ENCODE data around the gene CHST4.
"Not testable (repeated sequence)": the region's sequence is repeated elsewhere in the genome, so short reads cannot be mapped to it uniquely, and the experiment has no call there.

The CHST4 gene

DNA sequence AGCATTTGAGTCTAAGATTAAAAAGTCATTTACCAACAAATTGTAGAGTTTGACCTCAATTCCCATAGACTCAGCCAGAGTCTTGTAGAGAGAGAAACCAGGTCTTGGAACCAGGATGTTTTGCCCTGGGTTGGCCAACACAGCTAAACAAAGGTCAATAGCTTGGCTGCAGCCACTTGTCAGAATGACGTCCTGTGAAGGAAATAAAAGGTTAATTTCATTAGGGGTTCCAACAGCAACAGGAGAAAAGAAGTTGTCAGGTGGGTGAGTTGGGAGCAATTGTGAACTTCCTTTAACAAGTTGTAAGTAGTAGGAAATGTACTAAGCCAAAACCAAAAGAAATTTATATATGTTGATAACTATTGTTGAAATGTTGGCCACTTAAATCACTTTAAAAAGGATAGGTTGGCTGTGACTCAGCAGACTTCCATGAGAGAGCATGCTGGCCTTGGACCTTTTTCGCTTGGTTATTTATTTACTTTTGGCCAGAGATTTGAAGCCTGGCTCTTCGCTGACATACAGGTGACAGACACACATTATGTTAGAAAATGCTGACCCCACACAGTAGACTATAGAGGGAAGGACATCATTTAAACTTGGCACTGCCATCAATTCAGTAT lies 46.4 kb downstream of the CHST4 start:
- DNase-seq = no peak

DNA sequence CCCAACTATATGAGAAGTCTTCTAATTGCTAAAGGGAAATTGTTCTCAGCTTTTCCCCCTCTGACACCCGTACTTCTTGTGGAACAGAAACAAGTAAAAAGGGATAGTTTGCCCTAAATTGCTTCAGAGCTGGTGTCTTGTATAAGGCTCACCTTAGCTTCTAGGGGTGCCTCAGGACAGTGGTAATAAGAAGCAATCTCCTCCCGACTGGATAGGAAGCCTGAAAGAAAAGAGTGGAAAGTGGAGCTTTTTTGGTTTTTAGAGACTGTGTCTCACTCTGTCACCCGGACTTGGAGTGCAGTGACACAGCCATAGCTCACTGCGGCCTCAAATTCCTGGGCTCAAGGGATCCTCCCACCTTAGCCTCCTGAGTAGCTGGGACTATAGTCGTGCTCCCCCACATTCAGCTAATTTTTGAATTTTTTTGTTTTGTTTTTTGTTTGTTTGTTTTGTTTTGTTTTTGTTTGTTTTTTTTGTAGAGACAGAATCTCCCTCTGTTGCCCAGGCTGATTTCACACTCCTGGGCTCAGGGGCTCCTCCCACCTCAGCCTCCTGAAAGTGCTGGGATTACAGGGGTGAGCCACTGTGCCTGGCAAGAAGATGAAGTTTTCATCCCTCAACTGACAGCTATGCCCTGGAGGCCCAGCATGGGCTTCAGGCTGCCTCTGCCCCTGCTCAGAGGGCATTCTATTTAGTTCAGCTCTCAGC lies 47.3 kb downstream of the CHST4 start:
- DNase-seq = no peak

DNA sequence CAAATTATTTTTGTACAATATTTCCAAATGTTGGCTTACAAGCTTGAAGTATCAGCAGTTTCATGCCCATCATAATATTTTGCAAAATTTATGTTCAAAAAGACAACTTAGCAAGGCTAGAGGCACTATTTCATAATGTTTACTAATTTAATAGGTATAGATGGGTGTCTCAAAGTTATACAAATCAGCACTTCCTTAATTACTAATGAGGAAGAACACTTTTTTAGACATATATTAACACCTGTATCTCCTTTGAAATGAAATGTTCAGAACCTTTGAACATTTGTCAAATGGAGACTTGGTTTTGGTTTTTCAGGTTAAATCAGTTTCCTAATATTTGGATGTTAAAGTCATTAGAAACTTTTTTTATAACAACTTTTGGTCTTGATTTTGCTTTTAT lies 48.5 kb downstream of the CHST4 start:
- no peak for DNase-seq

DNA sequence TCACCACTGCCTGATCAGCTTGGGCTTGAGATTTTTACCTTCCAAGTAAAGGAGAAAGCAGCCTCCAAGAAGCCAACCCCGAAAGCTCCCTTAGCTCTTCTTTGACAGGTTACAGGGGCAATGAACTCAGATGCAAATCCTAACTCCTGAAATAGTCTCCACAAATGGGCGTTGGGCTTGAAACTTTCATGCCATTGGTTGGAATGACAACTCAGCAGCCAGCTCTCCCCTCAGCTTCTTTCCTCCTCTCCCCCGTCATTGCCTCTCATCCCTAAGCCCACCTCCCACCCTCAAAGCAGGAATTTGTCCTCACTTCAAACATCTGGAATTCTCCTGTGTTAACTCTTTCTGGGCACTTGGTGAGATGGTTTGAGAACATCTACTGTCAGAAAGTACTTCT lies 50.7 kb downstream of the CHST4 start, which contains the start of gene TAT:
Gene TAT (minus strand): TSS at position 122 of the 400 bp plus-strand sequence. CDS start 677 bp downstream, outside the sequence.
- DNase-seq = no peak

DNA sequence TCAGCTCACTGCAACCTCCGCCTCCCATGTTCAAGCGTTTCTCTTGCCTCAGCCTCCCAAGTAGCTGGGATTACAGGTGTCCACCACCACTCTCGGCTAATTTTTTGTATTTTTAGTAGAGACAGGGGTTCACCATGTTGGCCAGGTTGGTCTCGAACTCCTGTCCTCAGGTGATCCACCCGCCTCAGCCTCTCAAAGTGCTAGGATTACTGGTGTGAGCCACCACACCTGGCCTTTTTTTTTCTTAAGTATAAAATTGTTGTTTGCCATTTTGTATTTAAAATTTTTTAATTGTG lies 56.3 kb downstream of the CHST4 start:
- not testable (repeated sequence) for DNase-seq

DNA sequence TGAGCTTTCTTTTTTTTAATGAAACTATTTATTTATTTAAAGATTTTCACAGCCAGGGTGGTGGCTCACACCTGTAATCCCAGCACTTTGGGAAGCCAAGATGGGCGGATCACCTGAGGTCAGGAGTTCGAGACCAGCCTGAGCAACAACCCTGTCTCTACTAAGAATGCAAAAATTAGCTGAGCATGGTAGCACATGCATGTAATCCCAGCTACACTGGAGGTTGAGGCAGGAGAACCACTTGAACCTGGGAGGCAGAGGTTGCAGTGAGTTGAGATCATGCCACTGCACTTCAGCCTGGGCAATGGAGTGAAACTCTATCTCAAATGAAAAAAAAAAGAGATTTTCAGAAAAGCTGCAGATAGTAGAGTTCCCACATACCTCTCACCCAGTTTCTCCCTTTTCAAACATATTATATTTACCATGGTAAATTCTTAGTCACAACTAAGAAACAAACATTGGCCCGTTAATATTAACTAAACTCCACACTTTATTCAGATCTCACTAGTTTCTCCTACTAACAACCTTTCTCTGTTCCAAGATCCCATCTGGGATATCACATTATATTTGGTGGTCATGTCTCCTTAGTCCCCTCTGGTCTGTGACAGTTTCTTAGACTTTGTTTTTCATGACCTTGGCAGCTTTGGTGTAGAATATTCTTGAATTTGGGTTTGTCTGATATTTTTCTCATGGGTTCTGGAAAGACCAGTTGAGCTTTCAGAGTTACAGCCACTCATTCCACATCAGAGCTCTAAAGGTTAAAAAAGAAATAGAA lies 58.5 kb downstream of the CHST4 start:
- DNase-seq = no peak

DNA sequence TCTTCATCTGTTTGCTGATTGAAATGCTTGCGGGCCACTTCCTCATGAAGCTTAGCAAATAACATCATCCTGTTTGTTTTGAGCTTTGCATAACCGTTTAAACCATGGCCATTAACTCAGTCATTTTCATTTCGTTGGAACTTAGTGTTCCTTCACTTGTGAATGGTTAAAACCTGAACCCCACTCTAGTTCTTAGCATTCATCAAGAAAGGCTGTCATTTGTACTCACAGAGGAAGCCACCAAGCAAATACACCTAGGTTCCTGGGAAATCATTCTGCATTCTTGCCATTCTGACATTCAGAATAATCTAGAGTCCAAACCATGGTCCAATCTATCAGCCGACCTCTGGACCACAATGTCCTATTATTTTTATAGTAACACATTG lies 59.1 kb downstream of the CHST4 start:
- DNase-seq = no peak

Measured in effector CD4-positive, alpha-beta T cell (primary cell).